HEK293T (cell line): ENCODE measurements around the gene CLK2.

Experiments used
- ARNT ChIP-seq: fragments of 450-650 bp; IDR thresholded peaks from 2 replicates; pipeline ENCODE4 v1.6.1; 2017; ENCODE audit warnings: mild to moderate bottlenecking
- BHLHE40 ChIP-seq: fragments of 450-650 bp; IDR thresholded peaks from 2 replicates; pipeline ENCODE4 v1.6.1; 2016; ENCODE audit warnings: mild to moderate bottlenecking, moderate library complexity, borderline replicate concordance
- CTBP1 ChIP-seq: fragments of 450-650 bp; IDR thresholded peaks from 2 replicates; pipeline ENCODE4 v1.6.1; 2016; ENCODE audit warnings: borderline replicate concordance
- FOXA1 ChIP-seq: fragments of 450-650 bp; IDR thresholded peaks from 2 replicates; pipeline ENCODE4 v1.6.1; 2016; ENCODE audit warnings: mild to moderate bottlenecking
- FOXK2 ChIP-seq: fragments of 450-650 bp; IDR thresholded peaks from 2 replicates; pipeline ENCODE4 v1.6.1; 2016; ENCODE audit warnings: mild to moderate bottlenecking
- FOXM1 ChIP-seq: fragments of 450-650 bp; IDR thresholded peaks from 2 replicates; pipeline ENCODE4 v1.6.1; 2017; ENCODE audit warnings: mild to moderate bottlenecking, borderline replicate concordance
- HDGF ChIP-seq: fragments of 450-650 bp; IDR thresholded peaks from 2 replicates; pipeline ENCODE4 v1.6.1; 2017; ENCODE audit warnings: antibody characterized with exemption, borderline replicate concordance
- L3MBTL2 ChIP-seq: fragments of 450-650 bp; conservative IDR thresholded peaks from 2 replicates; pipeline ENCODE4 v1.6.1; 2016; ENCODE audit warnings: mild to moderate bottlenecking
- LEF1 ChIP-seq: fragments of 450-650 bp; IDR thresholded peaks from 2 replicates; pipeline ENCODE4 v1.6.1; 2017; ENCODE audit warnings: mild to moderate bottlenecking, borderline replicate concordance
- NFRKB ChIP-seq: fragments of 450-650 bp; IDR thresholded peaks from 2 replicates; pipeline ENCODE4 v1.6.1; 2016; ENCODE audit warnings: mild to moderate bottlenecking, moderate library complexity
- PKNOX1 ChIP-seq: fragments of 450-650 bp; IDR thresholded peaks from 2 replicates; pipeline ENCODE4 v1.6.1; 2016
- SP1 ChIP-seq: fragments of 450-650 bp; IDR thresholded peaks from 2 replicates; pipeline ENCODE4 v1.6.1; 2017
- SUZ12 ChIP-seq: fragments of 450-650 bp; IDR thresholded peaks from 2 replicates; pipeline ENCODE4 v1.6.1; 2016; ENCODE audit warnings: mild to moderate bottlenecking
- TARDBP ChIP-seq: fragments of 450-650 bp; IDR thresholded peaks from 2 replicates; pipeline ENCODE4 v1.6.1; 2016

GRCh38 chr1:155294520-155295182, 21.3 kb upstream of the CLK2 start:
- TF ChIP-seq L3MBTL2 (no peak), FOXK2 (no peak), TARDBP (no peak), SP1 (no peak), NFRKB (no peak), FOXM1 (no peak), HDGF (no peak), BHLHE40 (no peak), SUZ12 (no peak), ARNT (no peak), PKNOX1 (no peak), FOXA1 (no peak), LEF1 (no peak), CTBP1 (no peak)
